ENCODE results near the gene HTATSF1.

DNA sequence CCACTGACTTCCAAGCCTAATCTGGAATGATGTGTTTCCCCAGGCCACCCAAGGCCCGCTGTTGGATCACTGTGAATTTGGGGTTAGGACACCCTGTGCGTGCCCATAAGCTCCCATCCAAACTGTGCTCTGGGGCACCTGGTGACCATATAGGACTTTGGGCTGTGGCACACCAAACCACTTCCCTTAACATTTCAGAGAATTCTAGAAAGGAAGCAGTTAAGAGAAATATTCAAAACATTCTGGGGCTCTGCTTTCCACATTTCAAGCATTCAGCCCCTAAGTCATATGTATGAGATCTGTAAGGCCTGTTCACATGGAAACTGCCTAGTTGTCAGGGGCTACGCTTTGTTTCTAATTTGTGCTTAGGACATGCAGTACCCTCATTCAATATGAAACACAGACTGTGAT, 49.0 kb downstream of the HTATSF1 start:
- TF ChIP-seq, protein P1, sequence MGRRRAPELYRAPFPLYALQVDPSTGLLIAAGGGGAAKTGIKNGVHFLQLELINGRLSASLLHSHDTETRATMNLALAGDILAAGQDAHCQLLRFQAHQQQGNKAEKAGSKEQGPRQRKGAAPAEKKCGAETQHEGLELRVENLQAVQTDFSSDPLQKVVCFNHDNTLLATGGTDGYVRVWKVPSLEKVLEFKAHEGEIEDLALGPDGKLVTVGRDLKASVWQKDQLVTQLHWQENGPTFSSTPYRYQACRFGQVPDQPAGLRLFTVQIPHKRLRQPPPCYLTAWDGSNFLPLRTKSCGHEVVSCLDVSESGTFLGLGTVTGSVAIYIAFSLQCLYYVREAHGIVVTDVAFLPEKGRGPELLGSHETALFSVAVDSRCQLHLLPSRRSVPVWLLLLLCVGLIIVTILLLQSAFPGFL (CRISPR knock-in tag; IDR thresholded peaks at IDR 0.05) = no peak
- no peak for TF ChIP-seq KAT8 (IDR thresholded peaks at IDR 0.05; ENCODE audit: low read depth)
- TF ChIP-seq, protein P2, sequence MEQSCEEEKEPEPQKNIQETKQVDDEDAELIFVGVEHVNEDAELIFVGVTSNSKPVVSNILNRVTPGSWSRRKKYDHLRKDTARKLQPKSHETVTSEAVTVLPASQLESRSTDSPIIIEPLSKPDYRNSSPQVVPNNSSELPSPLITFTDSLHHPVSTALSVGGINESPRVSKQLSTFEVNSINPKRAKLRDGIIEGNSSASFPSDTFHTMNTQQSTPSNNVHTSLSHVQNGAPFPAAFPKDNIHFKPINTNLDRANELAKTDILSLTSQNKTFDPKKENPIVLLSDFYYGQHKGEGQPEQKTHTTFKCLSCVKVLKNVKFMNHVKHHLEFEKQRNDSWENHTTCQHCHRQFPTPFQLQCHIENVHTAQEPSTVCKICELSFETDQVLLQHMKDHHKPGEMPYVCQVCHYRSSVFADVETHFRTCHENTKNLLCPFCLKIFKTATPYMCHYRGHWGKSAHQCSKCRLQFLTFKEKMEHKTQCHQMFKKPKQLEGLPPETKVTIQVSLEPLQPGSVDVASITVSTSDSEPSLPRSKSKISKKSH (CRISPR knock-in tag; IDR thresholded peaks at IDR 0.05) = no peak

Data from K562 (cell line).